HepG2 (cell line): Measurements from ENCODE around the gene BABAM2. TPM values are rescaled to one million over a fixed set of nuclear protein-coding genes. Genes with fewer than 3 reads are reported as not detected.

Experiments
- CENPT ChIP-seq: sonication (generic); formaldehyde crosslinking; IDR thresholded peaks from 2 replicates; pipeline ENCODE4 v1.8.0; 2022; ENCODE audit warnings: low read depth, mild to moderate bottlenecking, moderate library complexity, missing genetic modification reagents
- GATA4 ChIP-seq: sonication (generic); IDR thresholded peaks from 2 replicates; pipeline ENCODE4 v1.6.1; 2016; ENCODE audit warnings: antibody characterized with exemption, low read depth, borderline replicate concordance
- HOMEZ ChIP-seq: IDR thresholded peaks from 2 replicates; pipeline ENCODE4 v1.6.1; 2016; ENCODE audit warnings: low read depth
- KDM6A ChIP-seq: IDR thresholded peaks from 2 replicates; pipeline ENCODE4 v1.6.1; 2016; ENCODE audit warnings: low read depth
- PBX2 ChIP-seq: IDR thresholded peaks from 2 replicates; pipeline ENCODE4 v1.6.1; 2016; ENCODE audit warnings: control low read depth
- ZBED4 ChIP-seq: sonication (generic); formaldehyde crosslinking; IDR thresholded peaks from 2 replicates; pipeline ENCODE4 v1.4.0; 2020; ENCODE audit warnings: missing genetic modification reagents, borderline replicate concordance
- ZNF546 ChIP-seq: sonication (generic); formaldehyde crosslinking; conservative IDR thresholded peaks from 2 replicates; pipeline ENCODE4 v1.8.1; 2023; ENCODE audit warnings: mild to moderate bottlenecking, missing genetic modification reagents
- polyA plus RNA-seq, 8 experiments: library from polyadenylated mRNA; depleted of rRNA in 3 of 8; stranded (reverse) in 7 of 8; unstranded in 1 of 8; fragments of >200 nt; fragmentation: Illumina TruSeq in 4 of 8; extraction: Trizol in 4 of 8; gene quantifications; 2 replicates each; pipeline versions ENCODE4 v1.2.1 to v1.2.3, GENCODE V29; 2011 to 2016; ENCODE audit warnings: low read depth in 4 of 8, missing spikeins in 1 of 8, mixed read lengths in 1 of 8; ENCODE audit not compliant: insufficient read depth in 1 of 8
- total RNA-seq, 5 experiments: library from RNA; depleted of rRNA; stranded (reverse); fragments of >200 nt; fragmentation: Illumina TruSeq; extraction: Trizol; gene quantifications; 2 replicates each; pipeline ENCODE4 v1.2.3, GENCODE V29; 2016; ENCODE audit warnings: low read depth in 1 of 5

The BABAM2 gene
- total and polyA plus RNA-seq, 2 of the 13 experiments (the other 11 are each of a cell fraction or from before 2014, with no cell fraction given) = 24.9 to 28.0 TPM

- TF ChIP-seq CENPT (CRISPR knock-in tag) = no peak
- no peak for TF ChIP-seq HOMEZ (CRISPR knock-in tag)
- TF ChIP-seq PBX2 (CRISPR knock-in tag) = no peak
- TF ChIP-seq ZBED4 (CRISPR knock-in tag) = no peak
- no peak for TF ChIP-seq KDM6A
- no peak for TF ChIP-seq GATA4
- TF ChIP-seq ZNF546 (CRISPR knock-in tag) = no peak
- TF ChIP-seq, all 625 proteins: peak for 0
Observed at GRCh38 chr2:28199995-28200679, 309.6 kb downstream of the BABAM2 start (continued).
